Raji (cell line): ENCODE results near the gene EPHA2.

Experiments
- POLR2A ChIP-seq: IDR thresholded peaks from 2 replicates; pipeline ENCODE4 v1.6.1; 2011; ENCODE audit warnings: low read depth, low read length, control low read depth; ENCODE audit not compliant: insufficient read depth

Gene EPHA2

DNA sequence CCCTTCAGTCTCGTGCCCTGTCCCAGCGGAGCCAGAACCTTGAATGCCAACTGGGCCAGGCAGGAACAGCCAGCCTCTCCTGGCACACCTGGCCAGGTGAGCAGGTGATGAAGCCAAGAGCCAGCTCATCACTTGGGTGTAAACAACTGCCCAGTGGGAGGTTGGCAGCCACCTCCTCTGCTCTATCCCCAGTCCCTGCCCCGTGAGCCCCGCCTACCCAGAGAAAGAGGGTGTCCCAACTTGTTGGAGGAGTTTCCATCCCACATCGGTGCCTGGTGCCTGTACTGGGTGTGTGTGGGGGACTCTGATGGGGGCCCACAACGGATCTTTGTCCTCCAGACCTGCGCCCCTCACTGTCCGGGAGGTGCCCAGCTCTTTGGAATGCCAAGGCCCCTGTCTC lies 64.6 kb downstream of the EPHA2 start:
- TF ChIP-seq POLR2A = no peak

DNA sequence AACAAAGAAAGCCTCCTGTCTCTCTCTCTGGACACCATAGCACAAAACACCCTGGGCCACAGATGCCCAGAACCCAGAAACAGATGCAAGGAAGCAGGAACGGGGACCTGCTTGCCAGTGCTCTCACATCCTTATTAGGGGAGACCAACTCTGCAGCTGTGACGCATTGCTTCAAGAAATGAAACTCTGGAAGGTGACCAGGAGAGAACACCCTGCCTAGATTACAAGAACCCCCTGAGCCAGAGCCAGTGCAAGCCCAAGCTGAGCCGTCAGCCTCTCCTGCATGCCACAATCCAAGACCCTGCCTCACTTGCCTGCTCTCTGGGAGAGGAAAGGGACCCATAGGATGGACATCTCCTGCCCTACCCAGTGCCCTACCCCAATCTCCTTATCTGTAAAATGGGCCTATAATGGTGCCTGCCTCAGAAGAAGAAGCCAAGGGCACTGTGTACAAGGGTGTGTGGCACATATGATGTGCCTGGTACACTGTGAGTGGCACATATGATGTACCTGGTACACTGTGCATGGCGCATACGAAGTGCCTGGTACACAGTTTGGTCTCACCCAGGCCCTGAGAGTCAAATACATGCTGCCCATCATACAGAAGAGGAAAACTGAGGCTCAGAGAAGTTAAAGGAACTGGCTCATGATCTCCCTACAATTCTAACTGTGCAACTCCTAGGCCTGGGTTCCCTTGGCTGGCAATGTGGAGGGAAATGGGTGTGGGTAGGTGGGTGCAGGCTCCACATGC lies 65.6 kb downstream of the EPHA2 start:
- TF ChIP-seq POLR2A = no peak

DNA sequence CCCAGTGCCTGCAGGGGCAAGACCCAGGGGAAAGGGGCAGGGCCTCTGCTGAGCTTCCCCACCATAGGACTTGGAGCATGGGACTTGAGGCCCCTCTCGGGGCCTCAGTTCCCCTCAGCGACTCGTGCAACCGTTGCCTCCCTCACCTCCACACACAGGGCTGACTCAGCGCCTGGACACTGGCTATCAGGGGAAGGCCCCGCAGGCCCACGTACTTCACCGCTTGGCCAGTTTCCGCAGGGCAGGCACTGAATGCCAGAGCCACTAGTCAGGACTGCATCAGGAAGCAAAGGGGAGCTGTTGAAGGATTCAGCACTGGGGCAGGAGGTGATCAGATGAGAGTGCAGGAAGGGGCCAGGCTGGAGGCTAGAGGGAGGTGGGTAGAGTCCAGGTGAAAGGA lies 66.9 kb downstream of the EPHA2 start:
- no peak for TF ChIP-seq POLR2A

DNA sequence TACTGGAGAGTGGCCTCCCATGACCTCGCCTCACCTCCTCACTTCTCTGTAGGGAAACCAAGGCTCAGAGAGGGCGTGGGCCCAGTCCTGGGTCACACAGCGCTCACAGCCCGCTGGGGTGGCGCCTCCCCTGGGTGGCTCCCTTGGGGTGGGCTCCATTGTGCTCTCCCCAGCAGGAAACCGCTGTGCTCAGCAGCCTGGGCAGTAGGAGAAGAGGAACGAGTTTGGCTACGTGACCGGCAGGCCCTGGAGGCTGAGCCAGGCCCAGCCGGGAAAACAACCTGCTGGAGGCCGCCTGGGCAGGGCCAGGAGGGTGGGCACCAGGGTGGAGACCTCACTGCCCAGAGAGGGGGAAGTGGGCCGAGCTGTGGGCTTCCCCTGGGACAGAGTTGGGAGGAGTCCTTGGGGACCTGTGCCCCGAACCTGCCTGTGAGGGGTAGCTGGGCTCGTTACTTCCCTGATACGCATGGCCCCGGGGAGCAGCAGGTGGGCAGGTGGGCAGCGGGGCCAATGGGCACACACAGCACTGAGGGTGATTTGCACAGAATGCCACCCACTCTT lies 67.4 kb downstream of the EPHA2 start:
- TF ChIP-seq POLR2A = no peak

DNA sequence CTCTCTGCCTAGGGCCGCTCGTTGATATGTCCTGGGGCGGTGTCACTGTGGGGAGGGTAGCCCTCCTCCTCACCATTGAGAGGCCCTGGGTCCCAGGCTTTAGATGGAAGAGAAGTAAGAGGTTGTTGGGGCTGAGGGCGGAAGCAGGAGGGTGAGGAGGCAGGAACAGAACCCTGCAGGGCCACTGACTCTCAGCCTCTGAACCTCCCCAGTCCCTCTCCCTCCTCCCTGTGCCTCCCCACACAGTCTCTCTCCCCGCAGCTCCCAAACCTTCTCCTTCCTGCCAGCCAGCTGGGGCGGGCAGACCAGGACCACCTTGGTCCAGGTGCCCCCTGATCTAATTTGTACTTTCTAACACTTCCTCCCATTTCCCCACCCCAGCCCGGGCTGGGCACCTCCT lies 68.1 kb downstream of the EPHA2 start:
- no peak for TF ChIP-seq POLR2A

DNA sequence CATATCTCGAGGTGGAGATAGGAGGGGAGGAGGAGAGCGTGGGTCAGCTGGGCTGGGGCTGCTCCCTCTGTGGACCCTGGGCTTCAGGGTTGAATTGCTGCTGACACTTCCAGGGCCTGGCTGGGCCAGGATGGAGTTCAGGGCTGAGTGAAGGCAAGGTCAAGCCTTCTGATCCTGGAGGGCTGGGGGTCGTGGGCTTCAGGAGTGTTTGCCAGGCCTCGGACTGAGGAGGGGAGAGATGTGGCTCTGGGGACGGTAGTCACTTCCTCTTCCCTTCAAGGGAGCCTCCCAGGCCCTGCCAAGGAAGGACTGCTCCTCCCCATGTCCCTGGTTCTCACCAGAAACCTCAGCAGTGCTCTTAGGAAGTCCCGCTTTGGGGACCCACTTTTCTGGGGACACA lies 70.3 kb downstream of the EPHA2 start:
- no peak for TF ChIP-seq POLR2A

DNA sequence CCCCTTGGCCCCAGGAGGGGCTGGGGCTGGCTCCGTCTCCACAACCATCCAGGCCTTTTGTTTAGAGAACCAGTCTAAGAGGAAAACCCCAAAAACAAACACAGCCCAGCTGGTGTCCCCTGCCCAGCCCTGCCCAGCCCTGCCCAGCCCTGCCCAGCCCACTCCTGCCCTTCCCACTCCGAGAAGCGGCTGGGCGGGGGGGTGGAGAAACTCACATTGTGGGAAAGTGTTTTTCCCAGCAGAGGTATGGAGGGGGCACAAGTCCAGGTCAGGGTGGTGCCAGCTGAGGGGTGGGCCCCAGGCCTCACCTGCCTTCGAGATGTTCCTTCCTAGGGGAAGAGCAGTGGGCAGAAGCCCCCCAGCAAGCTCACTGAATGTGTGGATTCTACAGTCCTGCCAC lies 72.4 kb downstream of the EPHA2 start:
- no peak for TF ChIP-seq POLR2A

DNA sequence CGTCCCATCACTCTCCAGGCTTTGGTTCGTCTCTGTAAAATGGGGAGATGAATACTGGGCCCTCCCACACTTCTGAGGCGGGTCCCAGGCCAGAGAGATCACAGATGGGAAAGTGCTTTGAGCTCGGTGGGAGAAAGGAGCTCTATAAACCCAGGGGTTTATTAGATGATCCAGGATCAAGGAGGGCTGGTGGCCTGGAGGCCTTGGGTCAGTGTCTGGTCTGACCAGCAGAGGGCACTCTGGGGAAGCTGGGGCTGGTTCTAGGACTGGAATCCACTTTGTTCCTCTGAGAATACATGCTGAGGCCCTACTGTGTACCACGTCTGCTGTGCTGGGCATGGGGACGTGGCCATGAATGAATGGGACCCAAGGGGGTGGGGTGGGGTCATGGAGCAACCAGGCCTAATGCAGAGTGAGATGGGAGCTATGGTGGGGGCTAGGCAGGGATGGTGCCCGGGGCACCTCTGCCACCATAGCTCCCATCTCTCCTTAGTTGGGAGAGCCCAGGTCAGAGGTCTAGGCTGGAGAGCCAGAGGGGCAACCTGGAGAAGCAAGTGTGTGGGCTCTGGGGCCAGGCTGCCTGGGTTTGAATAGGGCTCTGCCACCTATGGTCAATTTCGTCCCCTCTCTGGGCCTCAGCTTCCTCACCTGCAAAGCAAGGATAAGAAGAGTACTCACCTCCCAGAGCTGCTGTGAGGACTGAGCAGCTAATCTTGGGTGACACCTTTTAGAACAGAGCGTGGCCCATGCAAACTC lies 73.4 kb downstream of the EPHA2 start:
- no peak for TF ChIP-seq POLR2A

DNA sequence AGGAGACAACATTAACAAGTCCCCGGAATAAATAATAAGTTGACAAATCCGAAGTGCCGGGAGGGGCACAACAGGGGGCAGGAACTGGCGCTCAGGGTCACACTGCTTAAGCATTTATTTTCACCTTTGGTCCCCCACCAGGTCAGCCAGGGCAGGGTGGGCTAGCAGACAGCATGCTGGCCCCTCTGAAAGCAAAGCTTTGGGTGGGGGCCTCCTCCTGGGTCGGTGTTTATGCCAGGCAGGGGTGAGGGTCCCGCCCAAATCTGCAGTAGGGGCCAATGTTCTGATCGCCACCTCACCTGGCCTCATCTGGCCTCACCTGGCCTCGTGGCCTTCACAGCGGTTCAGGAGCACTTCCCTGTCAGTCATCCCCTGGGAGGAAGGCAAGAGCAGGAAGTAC lies 74.2 kb downstream of the EPHA2 start:
- TF ChIP-seq POLR2A = no peak

DNA sequence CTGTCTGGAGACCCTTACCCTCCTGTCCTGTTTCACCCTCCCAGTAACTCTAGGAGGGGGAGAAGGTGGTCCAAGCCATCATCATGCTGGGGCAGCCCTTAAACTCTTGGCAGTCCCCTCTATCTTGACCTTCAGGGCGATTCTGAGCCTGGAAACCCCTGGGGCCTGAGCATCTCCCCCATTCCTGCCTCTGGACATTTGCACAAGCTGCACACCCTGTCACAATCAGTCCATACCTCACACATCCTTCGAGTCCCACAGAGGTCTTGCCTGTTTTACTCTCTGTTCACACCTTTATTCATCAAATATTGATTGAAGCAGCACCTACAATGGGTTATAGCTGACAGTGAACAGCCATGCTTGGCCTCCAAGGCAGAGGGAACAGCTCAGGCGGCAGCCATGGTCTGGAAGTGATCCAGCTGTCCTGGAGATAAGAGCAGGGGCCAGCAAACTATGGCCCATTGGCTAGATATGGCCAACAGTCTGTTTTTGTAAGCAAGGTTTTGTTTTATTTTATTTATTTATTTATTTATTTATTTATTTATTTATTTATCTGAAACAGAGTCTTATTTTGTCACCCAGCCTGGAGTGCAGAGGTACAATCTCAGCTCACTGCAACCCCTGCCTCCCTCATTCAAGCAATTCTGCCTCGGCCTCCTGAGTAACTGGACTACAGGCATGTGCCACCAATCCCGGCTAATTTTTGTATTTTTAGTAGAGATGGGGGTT lies 75.3 kb downstream of the EPHA2 start:
- no peak for TF ChIP-seq POLR2A

DNA sequence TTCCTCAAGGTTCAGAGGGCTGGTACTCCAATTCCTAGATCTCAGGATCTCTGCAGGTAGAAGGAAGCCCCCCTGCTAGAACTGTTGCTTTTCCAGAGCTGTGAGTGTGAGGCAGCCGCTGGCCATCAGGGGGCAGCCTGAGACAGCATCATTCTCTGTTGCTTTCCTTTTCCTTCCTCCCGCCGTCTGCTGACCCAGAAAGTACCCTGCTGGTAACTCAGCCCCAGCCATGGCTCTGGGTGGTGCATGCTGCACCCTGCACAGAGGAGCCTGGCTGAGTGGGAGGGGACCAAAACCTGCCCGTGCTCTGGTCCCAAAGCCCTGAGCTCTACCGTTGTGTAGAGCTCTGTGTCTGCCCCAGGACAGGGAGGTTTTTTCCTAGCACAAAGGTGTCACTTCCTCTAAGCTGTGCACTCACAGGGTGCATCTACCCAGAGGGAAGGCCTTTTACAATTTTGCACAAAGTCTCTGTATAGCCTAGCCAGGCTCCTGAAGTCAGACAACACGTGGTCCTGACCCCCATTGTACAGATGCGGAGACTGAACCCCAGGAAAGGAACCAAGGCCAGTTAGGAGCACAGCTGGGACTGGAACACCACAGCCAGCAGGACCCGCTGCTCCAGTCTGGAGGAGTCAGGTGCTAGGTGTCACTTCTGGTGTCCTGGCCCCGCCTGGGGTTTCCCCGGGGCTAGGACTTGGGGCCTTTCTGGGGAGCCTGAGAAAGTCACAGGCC lies 76.8 kb downstream of the EPHA2 start:
- TF ChIP-seq POLR2A = no peak

DNA sequence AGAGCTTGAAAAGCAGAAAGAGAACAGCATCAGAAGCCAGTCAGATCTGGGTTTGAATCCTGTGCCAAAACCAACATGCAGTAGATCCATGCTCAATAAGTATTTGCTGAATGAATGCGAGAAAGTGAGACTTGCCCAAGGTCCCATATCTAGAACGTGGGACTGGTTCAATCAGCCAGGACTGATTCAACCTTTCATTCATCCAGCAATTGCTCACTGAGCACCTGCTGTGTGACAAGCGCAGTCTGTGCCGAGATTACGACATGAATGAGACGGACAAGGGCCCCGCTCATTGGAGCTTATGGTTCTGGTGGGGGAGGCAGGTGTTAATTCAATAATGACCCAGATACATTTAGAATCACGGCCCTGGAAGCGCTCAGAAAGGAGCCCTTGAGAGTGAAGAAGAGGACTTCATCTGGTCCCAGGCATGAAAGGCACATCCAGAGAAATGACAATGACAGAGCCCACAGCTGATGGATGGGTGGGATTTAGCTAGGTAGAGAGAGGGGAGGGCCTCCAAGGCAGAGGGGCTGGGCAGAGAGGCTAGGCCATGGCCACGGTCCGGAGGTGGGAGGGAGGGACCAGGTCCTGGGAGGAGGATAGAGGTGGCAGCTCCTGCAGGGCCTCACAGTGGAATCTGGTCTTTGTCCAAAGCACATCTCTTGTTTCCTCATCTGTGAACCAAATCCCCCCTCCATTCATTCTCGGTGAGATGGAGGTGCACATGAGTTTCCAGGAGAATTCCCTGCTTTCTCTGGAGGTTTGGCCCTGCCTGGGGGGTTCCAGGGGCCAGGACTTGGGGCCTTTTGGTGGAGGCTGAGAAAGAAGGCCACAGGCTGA lies 78.2 kb downstream of the EPHA2 start:
- TF ChIP-seq POLR2A = no peak

DNA sequence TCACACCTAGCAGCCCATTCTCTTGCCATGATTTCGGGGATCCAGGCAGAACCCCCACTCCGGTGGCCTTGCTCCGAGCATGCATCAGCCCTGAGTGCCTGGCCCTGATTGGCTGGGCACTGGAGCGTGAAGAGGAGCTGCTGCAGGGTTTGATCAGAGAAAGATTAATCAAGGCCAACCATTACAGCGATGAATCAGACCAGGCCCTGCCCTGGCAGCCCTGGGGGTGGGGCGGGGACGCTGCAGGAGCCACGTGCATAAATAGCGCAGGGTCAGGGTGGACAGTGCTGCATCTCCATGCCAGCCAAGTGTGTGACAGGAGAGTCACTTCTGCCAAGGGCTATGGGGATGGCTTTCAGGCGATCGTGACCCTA lies 79.0 kb downstream of the EPHA2 start:
- no peak for TF ChIP-seq POLR2A
